Astrocyte (in vitro differentiated cells and primary cell): ENCODE data around the gene VASN. TPM values are rescaled to one million over a fixed set of nuclear protein-coding genes. Genes with fewer than 3 reads are reported as not detected.

ENCODE experiments used
- DNase-seq: peaks from one replicate; pipeline ENCODE4 v3.0.0-alpha.2; 2010; ENCODE audit warnings: low read depth
- FAIRE-seq: peaks from 2 replicates; lab custom pipeline; 2011; peaks lifted over from hg19 to GRCh38; lab: Jason Lieb, UNC
- H2AFZ ChIP-seq: 2 replicates; pipeline ENCODE4 v1.6.0; 2012; ENCODE audit warnings: low read depth, low read length, inconsistent platforms
- H3K27ac ChIP-seq: 2 replicates; pipeline ENCODE4 v1.5.1; 2011; ENCODE audit warnings: low read depth, low read length, inconsistent platforms
- H3K27me3 ChIP-seq: 2 replicates; pipeline ENCODE4 v1.6.0; 2011; ENCODE audit warnings: low read length, inconsistent platforms; ENCODE audit not compliant: insufficient read depth
- H3K36me3 ChIP-seq: 2 replicates; pipeline ENCODE4 v1.5.1; 2011; ENCODE audit warnings: low read length, inconsistent platforms; ENCODE audit not compliant: insufficient read depth
- H3K4me1 ChIP-seq: 2 replicates; pipeline ENCODE4 v1.5.1; 2011; ENCODE audit warnings: low read length, inconsistent platforms; ENCODE audit not compliant: insufficient read depth
- H3K4me2 ChIP-seq: 2 replicates; pipeline ENCODE4 v1.6.0; 2012; ENCODE audit warnings: low read length, inconsistent platforms
- H3K4me3 ChIP-seq: 2 replicates; pipeline ENCODE4 v1.5.1; 2011; ENCODE audit warnings: low read depth, mild to moderate bottlenecking, low read length, inconsistent platforms; ENCODE audit not compliant: insufficient read depth
- H3K79me2 ChIP-seq: 2 replicates; pipeline ENCODE4 v1.6.0; 2012; ENCODE audit warnings: mild to moderate bottlenecking, low read length, inconsistent platforms; ENCODE audit not compliant: insufficient read depth
- H3K9ac ChIP-seq: 2 replicates; pipeline ENCODE4 v1.6.0; 2012; ENCODE audit warnings: mild to moderate bottlenecking, low read length, inconsistent platforms
- H3K9me3 ChIP-seq: 2 replicates; pipeline ENCODE4 v1.5.1; 2012; ENCODE audit warnings: low read depth, mild to moderate bottlenecking, low read length, inconsistent platforms; ENCODE audit not compliant: insufficient read depth
- H4K20me1 ChIP-seq: 2 replicates; pipeline ENCODE4 v1.6.0; 2012; ENCODE audit warnings: low read length, inconsistent platforms; ENCODE audit not compliant: insufficient read depth
- H3K27ac Mint-ChIP-seq: one replicate; pipeline ENCODE4 v1.8.0; 2021; ENCODE audit warnings: mild to moderate bottlenecking, mixed read lengths; ENCODE audit not compliant: unreplicated experiment
- H3K27me3 Mint-ChIP-seq: one replicate; pipeline ENCODE4 v1.8.0; 2021; ENCODE audit warnings: low read depth, mixed read lengths; ENCODE audit not compliant: unreplicated experiment
- H3K36me3 Mint-ChIP-seq: one replicate; pipeline ENCODE4 v1.8.0; 2021; ENCODE audit warnings: low read depth, mixed read lengths; ENCODE audit not compliant: unreplicated experiment
- H3K4me1 Mint-ChIP-seq: one replicate; pipeline ENCODE4 v1.8.0; 2021; ENCODE audit warnings: low read depth, mixed read lengths; ENCODE audit not compliant: unreplicated experiment
- H3K4me3 Mint-ChIP-seq: one replicate; pipeline ENCODE4 v1.8.0; 2021; ENCODE audit warnings: mild to moderate bottlenecking, moderate library complexity, mixed read lengths; ENCODE audit not compliant: unreplicated experiment
- H3K9me3 Mint-ChIP-seq: one replicate; pipeline ENCODE4 v1.8.0; 2021; ENCODE audit warnings: mild to moderate bottlenecking, mixed read lengths; ENCODE audit not compliant: unreplicated experiment
- EZH2 ChIP-seq: IDR thresholded peaks from 2 replicates; pipeline ENCODE4 v1.6.1; 2012; ENCODE audit warnings: mild to moderate bottlenecking, low read length, inconsistent platforms; ENCODE audit not compliant: insufficient read depth
- total RNA-seq: library from RNA; stranded (reverse); gene quantifications from 2 replicates; pipeline ENCODE4 v1.2.1, GENCODE V29; 2021
- TF ChIP-seq, protein P1 (sequence below): IDR thresholded peaks from 2 replicates; pipeline ENCODE4 v1.5.1; 2011; ENCODE audit warnings: low read depth, mild to moderate bottlenecking, inconsistent platforms, low read length, moderate library complexity; ENCODE audit not compliant: insufficient read depth

Gene VASN
- total RNA-seq, 1 donor from 2014 or later = 32.0 TPM

GRCh38 chr16:4344983-4345835, 26.4 kb upstream of the VASN start:
- TF ChIP-seq EZH2 = no peak
- Histone ChIP-seq H3K9me3 (no peaks in the 10 kb centered on the region), H3K4me2 (no peak overlapping the region), H3K79me2 (peaks cover 82% of the 10 kb centered on the region), H3K27ac (no peak overlapping the region), H4K20me1 (peaks cover 86% of the 10 kb centered on the region), H3K36me3 (no peaks in the 10 kb centered on the region), H3K9ac (no peak overlapping the region), H3K4me3 (no peak overlapping the region), H2AFZ (no peak overlapping the region), H3K27me3 (no peaks in the 10 kb centered on the region), H3K4me1 (no peaks in the 10 kb centered on the region)
- no peak for DNase-seq
- Mint-ChIP-seq H3K36me3 (peaks cover 9% of the 10 kb centered on the region), H3K4me1 (peaks cover 4% of the 10 kb centered on the region), H3K9me3 (no peaks in the 10 kb centered on the region), H3K27me3 (no peaks in the 10 kb centered on the region), H3K4me3 (no peak overlapping the region), H3K27ac (peak overlapping the region; percentile 53)
- no peak for FAIRE-seq

- H3K4me2 ChIP-seq = no peak overlapping the region
- no peak overlapping the region for H3K9ac ChIP-seq
- no peaks in the 10 kb centered on the region for H3K27me3 Mint-ChIP-seq
- no peak overlapping the region for H3K27ac Mint-ChIP-seq
- no peaks in the 10 kb centered on the region for H3K9me3 ChIP-seq
- H3K79me2 ChIP-seq = peaks cover 84% of the 10 kb centered on the region
- H3K36me3 Mint-ChIP-seq = peaks cover 9% of the 10 kb centered on the region
- no peak overlapping the region for H3K27ac ChIP-seq
- H3K9me3 Mint-ChIP-seq = no peaks in the 10 kb centered on the region
- no peak overlapping the region for H3K4me3 ChIP-seq
- no peak overlapping the region for H3K4me3 Mint-ChIP-seq
- H2AFZ ChIP-seq = no peak overlapping the region
- H3K4me1 Mint-ChIP-seq = peaks cover 4% of the 10 kb centered on the region
- DNase-seq (no peak), FAIRE-seq (no peak)
- H3K36me3 ChIP-seq = no peaks in the 10 kb centered on the region
- H4K20me1 ChIP-seq = peaks cover 80% of the 10 kb centered on the region
- TF ChIP-seq EZH2 = no peak
- TF ChIP-seq, protein P1, sequence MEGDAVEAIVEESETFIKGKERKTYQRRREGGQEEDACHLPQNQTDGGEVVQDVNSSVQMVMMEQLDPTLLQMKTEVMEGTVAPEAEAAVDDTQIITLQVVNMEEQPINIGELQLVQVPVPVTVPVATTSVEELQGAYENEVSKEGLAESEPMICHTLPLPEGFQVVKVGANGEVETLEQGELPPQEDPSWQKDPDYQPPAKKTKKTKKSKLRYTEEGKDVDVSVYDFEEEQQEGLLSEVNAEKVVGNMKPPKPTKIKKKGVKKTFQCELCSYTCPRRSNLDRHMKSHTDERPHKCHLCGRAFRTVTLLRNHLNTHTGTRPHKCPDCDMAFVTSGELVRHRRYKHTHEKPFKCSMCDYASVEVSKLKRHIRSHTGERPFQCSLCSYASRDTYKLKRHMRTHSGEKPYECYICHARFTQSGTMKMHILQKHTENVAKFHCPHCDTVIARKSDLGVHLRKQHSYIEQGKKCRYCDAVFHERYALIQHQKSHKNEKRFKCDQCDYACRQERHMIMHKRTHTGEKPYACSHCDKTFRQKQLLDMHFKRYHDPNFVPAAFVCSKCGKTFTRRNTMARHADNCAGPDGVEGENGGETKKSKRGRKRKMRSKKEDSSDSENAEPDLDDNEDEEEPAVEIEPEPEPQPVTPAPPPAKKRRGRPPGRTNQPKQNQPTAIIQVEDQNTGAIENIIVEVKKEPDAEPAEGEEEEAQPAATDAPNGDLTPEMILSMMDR = no peak
- no peaks in the 10 kb centered on the region for H3K4me1 ChIP-seq
- H3K27me3 ChIP-seq = no peaks in the 10 kb centered on the region
These were observed 25.5 kb upstream of the VASN start for GRCh38 chr16:4345836-4346781.

DNA sequence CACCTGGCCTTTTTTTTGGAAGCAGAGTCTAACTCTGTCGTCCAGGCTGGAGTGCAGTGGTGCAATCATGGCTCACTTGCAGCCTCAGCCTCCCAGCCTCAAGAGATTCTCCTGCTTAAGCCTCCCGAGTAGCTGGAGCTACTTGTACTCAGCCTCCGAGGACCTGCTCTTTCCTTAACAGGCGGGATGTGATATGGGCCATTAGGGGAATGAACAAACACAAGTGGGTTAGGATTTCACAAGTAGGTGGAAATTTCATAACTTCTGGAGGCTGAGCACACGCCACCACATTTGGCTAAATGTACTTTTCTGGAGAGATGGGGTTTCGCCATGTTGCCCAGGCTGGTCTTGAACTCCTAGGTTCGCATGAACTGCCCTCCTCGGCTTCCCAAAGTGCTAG, 24.6 kb upstream of the VASN start:
- peaks cover 77% of the 10 kb centered on the region for H3K79me2 ChIP-seq

More for the DNA sequence above, 24.6 kb upstream of the VASN start:
- FAIRE-seq = no peak
- Mint-ChIP-seq H3K9me3 (no peaks in the 10 kb centered on the region), H3K36me3 (peaks cover 7% of the 10 kb centered on the region), H3K27ac (no peak overlapping the region), H3K4me3 (no peak overlapping the region), H3K4me1 (peaks cover 9% of the 10 kb centered on the region), H3K27me3 (no peaks in the 10 kb centered on the region)
- H3K4me2 ChIP-seq = no peak overlapping the region
- DNase-seq = no peak
- no peaks in the 10 kb centered on the region for H3K27me3 ChIP-seq
- no peak overlapping the region for H3K4me3 ChIP-seq
- H3K27ac ChIP-seq = no peak overlapping the region
- H3K36me3 ChIP-seq = no peaks in the 10 kb centered on the region
- no peak overlapping the region for H3K9ac ChIP-seq
- H3K4me1 ChIP-seq = peaks cover 7% of the 10 kb centered on the region
- TF ChIP-seq, protein P1 = no peak
- TF ChIP-seq EZH2 = no peak
- H2AFZ ChIP-seq = no peak overlapping the region
- no peaks in the 10 kb centered on the region for H3K9me3 ChIP-seq
- peaks cover 73% of the 10 kb centered on the region for H4K20me1 ChIP-seq
